GM12874 (cell line): ENCODE data around the gene GPX4.

ENCODE experiments used
- TF ChIP-seq, protein P1 (sequence below): IDR thresholded peaks from 2 replicates; pipeline ENCODE4 v1.5.1; 2011; ENCODE audit warnings: low read depth, mild to moderate bottlenecking, control low read depth, low read length, moderate library complexity; ENCODE audit not compliant: insufficient read depth

Gene GPX4

DNA sequence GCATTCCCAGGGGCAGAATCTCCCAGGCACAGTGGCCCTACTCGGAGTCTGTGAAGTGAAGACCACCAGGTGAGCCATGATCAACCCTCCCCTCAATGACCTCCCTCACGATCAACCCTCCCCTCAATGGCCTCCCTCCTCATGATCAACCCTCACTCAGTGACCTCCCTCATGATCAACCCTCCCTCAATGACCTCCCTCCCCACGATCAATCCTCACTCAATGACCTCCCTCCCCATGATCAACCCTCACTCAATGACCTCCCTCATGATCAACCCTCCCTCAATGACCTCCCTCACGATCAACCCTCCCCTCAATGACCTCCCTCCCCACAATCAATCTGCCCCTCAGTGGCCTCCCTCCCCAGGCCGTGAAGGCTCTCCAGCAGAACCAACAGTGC, 38.1 kb downstream of the GPX4 start:
- TF ChIP-seq, protein P1, sequence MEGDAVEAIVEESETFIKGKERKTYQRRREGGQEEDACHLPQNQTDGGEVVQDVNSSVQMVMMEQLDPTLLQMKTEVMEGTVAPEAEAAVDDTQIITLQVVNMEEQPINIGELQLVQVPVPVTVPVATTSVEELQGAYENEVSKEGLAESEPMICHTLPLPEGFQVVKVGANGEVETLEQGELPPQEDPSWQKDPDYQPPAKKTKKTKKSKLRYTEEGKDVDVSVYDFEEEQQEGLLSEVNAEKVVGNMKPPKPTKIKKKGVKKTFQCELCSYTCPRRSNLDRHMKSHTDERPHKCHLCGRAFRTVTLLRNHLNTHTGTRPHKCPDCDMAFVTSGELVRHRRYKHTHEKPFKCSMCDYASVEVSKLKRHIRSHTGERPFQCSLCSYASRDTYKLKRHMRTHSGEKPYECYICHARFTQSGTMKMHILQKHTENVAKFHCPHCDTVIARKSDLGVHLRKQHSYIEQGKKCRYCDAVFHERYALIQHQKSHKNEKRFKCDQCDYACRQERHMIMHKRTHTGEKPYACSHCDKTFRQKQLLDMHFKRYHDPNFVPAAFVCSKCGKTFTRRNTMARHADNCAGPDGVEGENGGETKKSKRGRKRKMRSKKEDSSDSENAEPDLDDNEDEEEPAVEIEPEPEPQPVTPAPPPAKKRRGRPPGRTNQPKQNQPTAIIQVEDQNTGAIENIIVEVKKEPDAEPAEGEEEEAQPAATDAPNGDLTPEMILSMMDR = no peak

DNA sequence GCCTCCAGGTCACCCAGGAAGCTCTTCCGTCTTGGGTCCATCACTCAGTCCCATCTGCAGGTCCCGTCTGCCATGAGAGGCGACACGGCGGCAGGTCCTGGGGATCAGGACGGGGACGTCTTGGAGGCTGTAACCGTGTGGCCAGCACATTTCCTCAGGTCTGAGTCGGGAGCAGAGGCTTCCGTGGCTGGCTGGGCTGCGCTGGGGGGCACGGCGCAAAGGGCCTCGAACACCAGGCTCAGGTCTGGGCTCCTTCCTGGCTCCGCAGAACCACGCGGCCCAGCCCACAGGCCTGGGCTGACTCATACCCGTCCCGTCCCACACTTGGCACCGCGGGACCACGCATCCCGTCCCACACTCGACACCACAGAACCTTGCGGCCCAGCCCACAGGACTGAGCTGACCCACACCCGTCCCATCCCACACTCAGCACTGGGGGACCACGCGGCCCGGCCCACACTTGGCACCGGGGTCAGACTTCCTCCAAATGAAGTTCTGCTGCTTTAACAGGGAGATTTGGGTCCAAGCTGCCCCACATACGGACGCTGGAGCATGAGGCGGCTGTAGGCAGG, 40.1 kb downstream of the GPX4 start:
- TF ChIP-seq, protein P1 = no peak

DNA sequence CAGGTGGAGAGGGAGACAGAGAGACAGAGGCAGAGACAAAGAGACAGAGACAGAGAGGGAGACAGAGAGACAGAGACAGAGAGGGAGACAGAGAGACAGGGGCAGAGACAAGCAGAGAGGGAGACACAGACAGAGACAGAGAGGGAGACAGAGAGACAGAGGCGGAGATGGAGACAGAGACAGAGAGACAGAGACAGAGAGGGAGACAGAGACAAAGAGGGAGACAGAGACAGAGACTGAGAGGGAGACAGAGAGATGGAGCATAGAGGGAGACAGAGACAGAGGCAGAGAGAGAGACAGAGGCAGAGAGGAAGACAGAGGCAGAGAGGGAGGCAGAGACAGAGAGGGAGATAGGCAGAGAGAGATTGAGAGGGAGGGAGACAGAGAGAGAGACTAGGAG, 40.9 kb downstream of the GPX4 start:
- TF ChIP-seq, protein P1 = no peak

DNA sequence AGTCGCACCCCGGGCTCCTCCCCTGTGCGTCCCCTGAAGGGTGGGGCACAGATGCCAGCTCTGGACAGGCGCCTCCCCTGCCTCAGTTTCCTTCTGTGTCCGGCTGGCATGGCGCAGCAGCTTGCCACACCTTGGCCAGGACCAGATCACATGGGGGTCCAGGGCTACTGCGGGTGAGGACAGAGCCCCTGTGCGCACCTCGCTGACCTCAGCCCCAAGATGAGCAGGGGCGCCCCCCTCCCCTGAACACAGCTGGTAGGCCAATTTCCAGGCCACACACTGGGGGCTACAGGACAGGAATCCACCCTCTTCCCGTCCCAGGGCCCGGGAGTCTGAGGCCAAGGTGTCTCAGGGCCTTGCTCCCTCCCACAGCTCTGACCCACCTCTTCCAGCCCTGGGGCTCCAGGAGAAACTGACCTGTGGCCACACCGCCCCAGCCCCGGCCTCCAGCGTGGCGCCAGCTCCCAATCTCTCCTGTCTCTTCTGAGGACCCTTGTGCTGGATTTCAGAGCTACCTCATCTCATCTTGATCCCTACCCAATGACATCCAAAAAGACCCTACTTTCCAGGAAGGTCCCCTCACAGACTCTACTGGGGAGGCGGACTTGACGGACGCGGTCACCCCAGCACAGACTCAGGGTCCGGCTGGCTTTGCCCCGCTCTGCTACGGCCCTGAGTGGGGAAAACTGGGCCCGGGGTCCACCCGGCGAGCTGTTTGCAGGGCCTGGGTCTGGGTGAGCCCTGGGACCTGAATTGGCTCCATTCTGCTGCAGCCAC, 42.0 kb downstream of the GPX4 start:
- TF ChIP-seq, protein P1 = no peak

DNA sequence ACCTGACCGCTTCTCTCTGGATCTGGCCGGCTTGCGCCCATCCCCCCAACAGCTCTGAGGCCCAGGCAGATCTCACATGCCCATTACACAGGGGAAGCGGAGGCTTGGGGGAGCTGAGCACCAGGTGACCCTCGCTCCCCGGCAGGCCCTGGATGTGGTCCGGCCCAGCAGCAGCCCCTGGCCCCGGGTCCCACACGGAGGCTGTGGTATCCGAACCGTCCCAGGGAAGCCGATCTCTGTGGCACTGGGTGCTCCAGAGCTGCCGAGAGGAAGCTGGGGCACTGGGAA, 42.6 kb downstream of the GPX4 start:
- TF ChIP-seq, protein P1 = no peak

DNA sequence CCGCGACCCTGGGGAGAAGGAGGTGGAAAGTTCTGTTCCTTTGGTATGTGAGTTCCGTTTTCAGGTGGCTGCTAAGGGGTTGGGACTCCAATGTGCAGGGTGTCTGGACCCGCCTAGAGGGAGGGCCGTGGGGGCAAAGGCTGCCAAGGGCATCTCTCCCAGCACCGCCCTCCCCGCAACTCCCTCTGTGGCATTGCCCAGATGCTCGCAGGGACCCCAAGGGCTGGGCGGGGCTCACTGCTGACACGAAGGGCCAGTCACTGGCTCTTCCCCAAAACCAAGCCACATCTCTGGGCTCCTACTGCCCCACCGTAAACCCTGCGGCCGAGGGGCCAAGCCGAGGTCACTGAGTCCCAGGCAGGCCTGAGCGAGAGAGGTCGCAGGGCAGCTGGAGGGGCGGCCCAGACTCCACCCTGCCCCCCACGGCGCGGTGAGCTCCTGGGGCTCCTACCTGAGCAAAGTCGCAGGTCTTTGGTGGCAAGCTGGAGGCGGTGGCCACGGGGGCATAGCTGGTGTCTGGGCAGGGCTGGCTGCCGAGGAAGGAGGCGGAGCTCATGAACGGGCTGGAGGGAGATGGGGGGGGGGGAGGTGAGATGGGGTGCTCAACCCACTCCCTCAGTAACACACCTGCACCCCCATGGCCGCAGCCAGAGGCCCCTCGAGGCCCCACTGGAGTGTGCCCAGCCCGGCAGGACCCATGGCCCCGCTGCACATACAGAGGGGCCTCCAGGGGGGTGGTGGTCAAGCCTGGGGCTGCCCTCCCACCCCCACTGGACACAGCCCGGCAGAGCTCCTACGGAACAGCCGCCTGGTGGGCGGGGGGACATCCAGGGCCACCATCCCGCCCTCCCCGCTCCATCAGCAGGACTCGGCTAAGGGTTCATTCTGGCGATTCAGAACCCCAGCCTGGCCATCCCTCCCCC, 43.3 kb downstream of the GPX4 start:
- TF ChIP-seq, protein P1 = no peak

DNA sequence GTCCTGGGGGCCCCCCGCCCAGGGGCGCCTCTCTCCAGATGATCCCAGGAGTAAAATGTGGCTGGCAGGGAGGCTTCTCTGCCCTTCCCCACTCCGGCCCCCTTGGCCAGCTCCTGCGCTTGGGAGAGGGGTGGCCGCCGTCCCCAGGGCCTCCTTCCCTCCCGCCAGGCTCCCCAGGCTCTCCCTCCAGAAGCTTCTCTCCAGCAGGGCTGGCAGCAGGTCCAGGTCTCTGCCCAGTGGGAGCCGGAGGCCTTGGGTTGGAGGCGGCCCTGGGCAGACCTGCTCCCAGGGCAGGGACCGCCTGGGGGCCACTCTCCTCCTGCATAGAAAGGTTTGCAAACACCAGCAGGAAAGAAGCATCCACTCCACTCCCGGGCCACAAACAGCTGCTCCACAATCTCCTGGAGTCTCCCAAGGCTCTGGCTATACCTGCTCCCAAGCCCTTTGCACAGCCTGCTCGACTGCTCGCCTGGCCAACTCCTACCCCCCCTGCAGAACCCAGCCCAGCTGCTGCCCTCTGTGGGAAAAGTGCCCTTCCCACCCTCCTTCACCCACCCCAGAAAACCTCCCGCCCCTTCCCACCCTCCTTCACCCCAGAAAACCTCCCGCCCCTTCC, 44.2 kb downstream of the GPX4 start:
- TF ChIP-seq, protein P1 = no peak
